ENCODE measurements around the gene CD101.
"Not testable (repeated sequence)": the region's sequence is repeated elsewhere in the genome, so short reads cannot be mapped to it uniquely, and the experiment has no call there.

The CD101 gene

GRCh38 chr1:116968724-116969123, 32.8 kb upstream of the CD101 start:
- peaks cover 47% of the 10 kb centered on the region for H3K36me3 ChIP-seq (ENCODE audit: insufficient read depth, low read length)
- 92% methylated on average over 3 of the region's 3 CpGs for WGBS
- H3K9ac ChIP-seq (ENCODE audit: low read depth, low read length) = no peak overlapping the region
- no peak overlapping the region for H3K4me3 ChIP-seq (ENCODE audit: low read length)
- H3K27ac ChIP-seq (ENCODE audit: low read depth, low read length) = no peak overlapping the region
- H3K9me3 ChIP-seq (ENCODE audit: insufficient read depth, low read depth, low read length) = peaks cover 5% of the 10 kb centered on the region
- no peaks in the 10 kb centered on the region for H3K4me1 ChIP-seq (ENCODE audit: insufficient read depth, low read length)
- no peaks in the 10 kb centered on the region for H3K27me3 ChIP-seq (ENCODE audit: insufficient read depth, low read length)

DNA sequence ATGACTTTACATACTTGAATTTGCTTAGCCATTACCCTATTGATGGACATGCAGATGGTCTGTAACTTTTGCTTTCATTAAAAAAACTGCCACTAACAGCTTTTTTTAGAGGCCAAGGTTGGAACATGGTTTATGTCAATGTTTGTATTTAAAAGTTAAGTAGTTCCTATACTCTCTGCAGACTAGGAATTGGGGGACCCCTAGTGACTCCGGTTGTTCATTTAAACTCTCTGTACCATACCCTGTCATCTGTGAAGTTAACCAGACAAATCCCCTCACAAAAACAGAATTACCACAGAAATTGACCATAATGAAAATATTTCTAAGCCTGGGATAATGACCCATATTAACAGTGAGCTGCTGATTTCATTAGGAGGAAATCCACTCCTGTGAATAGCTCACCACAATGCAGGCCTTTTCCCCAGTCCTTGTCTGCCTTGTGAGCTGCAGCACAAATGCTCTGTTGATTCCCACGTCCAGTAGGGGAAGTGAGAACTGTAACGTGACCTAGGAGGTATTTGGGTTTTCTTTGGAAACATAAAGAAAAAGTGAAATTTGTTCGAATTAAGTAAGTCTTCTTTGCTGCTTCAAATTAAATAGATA, 30.2 kb upstream of the CD101 start:
- H3K4me1 ChIP-seq (ENCODE audit: insufficient read depth, low read length) = no peaks in the 10 kb centered on the region
- peaks cover 45% of the 10 kb centered on the region for H3K36me3 ChIP-seq (ENCODE audit: insufficient read depth, low read length)
- H3K27me3 ChIP-seq (ENCODE audit: insufficient read depth, low read length) = no peaks in the 10 kb centered on the region
- H3K9ac ChIP-seq (ENCODE audit: low read depth, low read length) = no peak overlapping the region
- peaks cover 21% of the 10 kb centered on the region for H3K9me3 ChIP-seq (ENCODE audit: insufficient read depth, low read depth, low read length)
- no peak overlapping the region for H3K27ac ChIP-seq (ENCODE audit: low read depth, low read length)
- 87% methylated on average over 4 of the region's 4 CpGs for WGBS
- no peak overlapping the region for H3K4me3 ChIP-seq (ENCODE audit: low read length)

- 94% methylated on average over 6 of the region's 6 CpGs for WGBS
- H3K4me3 ChIP-seq (ENCODE audit: low read length) = no peak overlapping the region
- no peak overlapping the region for H3K9ac ChIP-seq (ENCODE audit: low read depth, low read length)
- no peak overlapping the region for H3K27ac ChIP-seq (ENCODE audit: low read depth, low read length)
- H3K36me3 ChIP-seq (ENCODE audit: insufficient read depth, low read length) = peaks cover 39% of the 10 kb centered on the region
- H3K4me1 ChIP-seq (ENCODE audit: insufficient read depth, low read length) = no peaks in the 10 kb centered on the region
- H3K9me3 ChIP-seq (ENCODE audit: insufficient read depth, low read depth, low read length) = peaks cover 21% of the 10 kb centered on the region
- H3K27me3 ChIP-seq (ENCODE audit: insufficient read depth, low read length) = no peaks in the 10 kb centered on the region
Measured at GRCh38 chr1:116971965-116972673, 29.4 kb upstream of the CD101 start.

DNA sequence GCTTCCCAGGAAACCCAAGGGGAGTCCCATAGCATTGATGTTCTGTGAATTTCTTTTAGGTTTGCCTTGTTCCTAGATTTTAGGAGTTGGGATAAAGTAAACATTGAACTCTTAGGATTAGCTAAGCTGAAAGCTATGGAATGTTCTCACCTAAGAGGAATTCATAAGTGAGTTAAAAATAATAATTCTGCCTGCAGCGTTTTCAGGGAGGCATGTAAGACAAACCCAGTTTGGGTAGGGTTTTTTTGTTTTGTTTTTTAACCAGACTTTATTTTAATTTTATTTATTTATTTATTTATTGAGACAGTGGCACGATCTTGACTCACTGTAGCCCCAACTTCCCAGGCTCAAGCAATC, 28.9 kb upstream of the CD101 start:
- Histone ChIP-seq H3K27ac (ENCODE audit: low read depth, low read length) (no peak overlapping the region), H3K4me1 (ENCODE audit: insufficient read depth, low read length) (no peaks in the 10 kb centered on the region), H3K9ac (ENCODE audit: low read depth, low read length) (no peak overlapping the region), H3K36me3 (ENCODE audit: insufficient read depth, low read length) (peaks cover 34% of the 10 kb centered on the region), H3K27me3 (ENCODE audit: insufficient read depth, low read length) (no peaks in the 10 kb centered on the region), H3K4me3 (ENCODE audit: low read length) (no peak overlapping the region), H3K9me3 (ENCODE audit: insufficient read depth, low read depth, low read length) (peaks cover 21% of the 10 kb centered on the region)
- WGBS = 100% methylated on average over 2 of the region's 2 CpGs

DNA sequence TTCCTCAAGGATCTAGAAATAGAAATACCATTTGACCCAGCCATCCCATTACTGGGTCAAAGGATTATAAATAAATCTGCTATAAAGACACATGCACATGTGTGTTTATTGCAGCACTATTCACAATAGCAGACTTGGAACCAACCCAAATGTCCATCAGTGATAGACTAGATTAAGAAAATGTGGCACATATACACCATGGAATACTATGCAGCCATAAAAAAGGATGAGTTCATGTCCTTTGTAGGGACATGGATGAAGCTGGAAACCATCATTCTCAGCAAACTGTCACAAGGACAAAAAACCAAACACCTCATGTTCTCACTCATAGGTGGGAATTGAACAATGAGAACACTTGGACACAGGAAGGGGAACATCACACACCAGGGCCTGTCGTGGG, 21.3 kb upstream of the CD101 start:
- H3K4me3 ChIP-seq (ENCODE audit: low read length); H3K9ac ChIP-seq (ENCODE audit: low read depth, low read length); H3K27ac ChIP-seq (ENCODE audit: low read depth, low read length); H3K9me3 ChIP-seq (ENCODE audit: insufficient read depth, low read depth, low read length); H3K27me3 ChIP-seq (ENCODE audit: insufficient read depth, low read length); H3K4me1 ChIP-seq (ENCODE audit: insufficient read depth, low read length): not testable (repeated sequence)
- peaks cover 15% of the 10 kb centered on the region for H3K36me3 ChIP-seq (ENCODE audit: insufficient read depth, low read length)
- 100% methylated on average over 1 of the region's 1 CpG for WGBS

- H3K9ac ChIP-seq (ENCODE audit: low read depth, low read length) = no peak overlapping the region
- H3K9me3 ChIP-seq (ENCODE audit: insufficient read depth, low read depth, low read length) = no peaks in the 10 kb centered on the region
- H3K27ac ChIP-seq (ENCODE audit: low read depth, low read length) = no peak overlapping the region
- 89% methylated on average over 2 of the region's 2 CpGs for WGBS
- H3K27me3 ChIP-seq (ENCODE audit: insufficient read depth, low read length) = no peaks in the 10 kb centered on the region
- H3K36me3 ChIP-seq (ENCODE audit: insufficient read depth, low read length) = peaks cover 11% of the 10 kb centered on the region; the same call in 1 of the 2 replicates
- H3K4me1 ChIP-seq (ENCODE audit: insufficient read depth, low read length) = no peaks in the 10 kb centered on the region
- H3K4me3 ChIP-seq (ENCODE audit: low read length) = no peak overlapping the region
Measured at GRCh38 chr1:116981521-116982037, 20.0 kb upstream of the CD101 start.

DNA sequence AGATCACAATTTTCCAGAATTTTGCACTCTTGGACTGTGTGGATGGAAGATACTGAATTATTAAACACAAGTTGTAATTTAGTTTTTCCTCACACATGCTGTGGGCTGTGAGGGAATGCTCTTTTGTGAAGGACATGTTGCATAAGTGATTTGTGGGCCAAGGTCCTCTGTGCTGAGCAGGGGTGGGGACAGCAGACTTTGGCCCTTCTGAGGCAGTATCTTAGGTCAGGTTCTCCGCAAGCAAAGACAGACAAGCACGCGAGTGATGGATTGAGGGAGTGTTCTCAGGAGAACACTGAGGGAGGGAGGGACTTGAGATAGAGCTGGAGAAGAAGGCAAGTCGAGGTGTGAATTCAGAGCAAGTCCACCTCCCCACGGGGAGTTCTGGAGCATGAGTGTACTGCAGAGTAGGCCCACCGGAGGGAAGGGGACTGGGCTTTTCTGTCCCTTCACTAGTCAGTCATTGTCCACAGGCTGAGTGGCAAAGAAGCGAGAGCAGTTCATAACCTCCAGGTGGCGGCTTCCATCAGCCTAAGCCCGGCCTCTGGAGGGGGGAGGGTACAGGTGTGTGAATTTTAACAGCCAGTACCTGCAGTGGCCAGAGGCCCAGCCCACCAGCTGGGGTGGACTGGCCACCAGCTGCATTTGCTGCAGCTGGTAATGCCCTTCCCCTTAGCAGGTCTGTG, 19.1 kb upstream of the CD101 start:
- H3K9me3 ChIP-seq (ENCODE audit: insufficient read depth, low read depth, low read length) = no peaks in the 10 kb centered on the region
- no peaks in the 10 kb centered on the region for H3K27me3 ChIP-seq (ENCODE audit: insufficient read depth, low read length)
- no peaks in the 10 kb centered on the region for H3K4me1 ChIP-seq (ENCODE audit: insufficient read depth, low read length)
- WGBS = 87% methylated on average over 9 of the region's 9 CpGs
- H3K4me3 ChIP-seq (ENCODE audit: low read length) = no peak overlapping the region
- peaks cover 11% of the 10 kb centered on the region; the same call in 1 of the 2 replicates for H3K36me3 ChIP-seq (ENCODE audit: insufficient read depth, low read length)
- H3K9ac ChIP-seq (ENCODE audit: low read depth, low read length) = no peak overlapping the region
- no peak overlapping the region for H3K27ac ChIP-seq (ENCODE audit: low read depth, low read length)

DNA sequence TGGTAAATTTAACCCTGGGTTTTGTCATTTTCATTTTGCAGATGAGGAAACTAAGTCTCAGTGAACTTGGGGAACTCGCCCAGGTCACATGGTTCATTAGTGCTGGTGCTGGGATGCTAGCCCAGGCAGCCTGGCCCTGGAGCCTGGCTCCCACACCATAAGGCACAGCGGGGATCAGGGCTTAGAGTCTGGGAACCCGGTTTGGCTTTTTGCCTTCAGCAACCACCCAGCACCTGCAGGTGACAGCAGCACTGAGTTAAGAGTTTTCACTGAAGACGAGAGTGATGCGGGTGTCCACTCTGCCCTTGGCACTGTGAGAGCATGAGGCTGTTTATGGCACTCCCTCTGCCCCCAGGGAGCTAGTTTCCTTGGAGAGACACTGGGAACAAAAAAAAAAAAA, 18.4 kb upstream of the CD101 start:
- peaks cover 3% of the 10 kb centered on the region; the same call in 1 of the 2 replicates for H3K4me1 ChIP-seq (ENCODE audit: insufficient read depth, low read length)
- H3K9ac ChIP-seq (ENCODE audit: low read depth, low read length) = no peak overlapping the region
- 93% methylated on average over 5 of the region's 5 CpGs for whole genome bisulfite sequencing
- no peaks in the 10 kb centered on the region for H3K27me3 ChIP-seq (ENCODE audit: insufficient read depth, low read length)
- peaks cover 11% of the 10 kb centered on the region; the same call in 1 of the 2 replicates for H3K36me3 ChIP-seq (ENCODE audit: insufficient read depth, low read length)
- no peaks in the 10 kb centered on the region for H3K9me3 ChIP-seq (ENCODE audit: insufficient read depth, low read depth, low read length)
- no peak overlapping the region for H3K4me3 ChIP-seq (ENCODE audit: low read length)
- H3K27ac ChIP-seq (ENCODE audit: low read depth, low read length) = no peak overlapping the region

DNA sequence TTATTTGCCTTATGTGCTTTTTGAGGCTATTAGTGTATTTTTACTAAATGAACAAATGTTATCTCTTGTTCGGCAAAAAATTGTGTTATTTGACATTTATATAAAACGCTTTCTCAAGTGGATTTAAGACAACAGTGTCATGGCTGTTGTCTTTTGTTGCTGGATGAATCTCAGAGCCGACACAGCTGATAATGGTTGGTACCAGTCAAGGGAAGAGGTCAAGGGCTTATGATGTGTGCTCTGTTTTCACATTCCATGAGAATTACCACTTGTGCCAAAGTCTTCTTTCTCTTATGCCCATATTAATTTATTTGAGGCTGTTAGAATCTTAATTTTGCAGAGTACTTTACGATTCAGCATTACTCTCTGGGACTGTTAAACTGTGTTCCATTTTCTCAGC, 17.9 kb upstream of the CD101 start:
- 94% methylated on average over 4 of the region's 4 CpGs for WGBS
- no peak overlapping the region for H3K9ac ChIP-seq (ENCODE audit: low read depth, low read length)

GRCh38 chr1:116984406-116985160, 17.0 kb upstream of the CD101 start:
- Histone ChIP-seq H3K9ac (ENCODE audit: low read depth, low read length) (no peak overlapping the region), H3K36me3 (ENCODE audit: insufficient read depth, low read length) (peaks cover 11% of the 10 kb centered on the region; the same call in 1 of the 2 replicates), H3K27me3 (ENCODE audit: insufficient read depth, low read length) (no peaks in the 10 kb centered on the region), H3K9me3 (ENCODE audit: insufficient read depth, low read depth, low read length) (no peaks in the 10 kb centered on the region), H3K4me1 (ENCODE audit: insufficient read depth, low read length) (peaks cover 4% of the 10 kb centered on the region; the same call in 1 of the 2 replicates), H3K4me3 (ENCODE audit: low read length) (no peak overlapping the region), H3K27ac (ENCODE audit: low read depth, low read length) (no peak overlapping the region)
- 97% methylated on average over 14 of the region's 14 CpGs for WGBS

More for the DNA sequence above, 17.9 kb upstream of the CD101 start:
- Histone ChIP-seq H3K4me3 (ENCODE audit: low read length) (no peak overlapping the region), H3K4me1 (ENCODE audit: insufficient read depth, low read length) (peaks cover 4% of the 10 kb centered on the region; the same call in 1 of the 2 replicates), H3K27ac (ENCODE audit: low read depth, low read length) (no peak overlapping the region), H3K27me3 (ENCODE audit: insufficient read depth, low read length) (no peaks in the 10 kb centered on the region), H3K36me3 (ENCODE audit: insufficient read depth, low read length) (peaks cover 11% of the 10 kb centered on the region; the same call in 1 of the 2 replicates), H3K9me3 (ENCODE audit: insufficient read depth, low read depth, low read length) (no peaks in the 10 kb centered on the region)

Measured in HUES64 (cell line).